ENCODE data around the gene RAB20. TPM values are rescaled to one million over a fixed set of nuclear protein-coding genes. Genes with fewer than 3 reads are reported as not detected.

RAB20 gene
- total and polyA plus RNA-seq, 9 of the 15 experiments (the other 6 are each of a cell fraction or from before 2014, with no cell fraction given): 0.62 to 9.2 (median 5.4) TPM

DNA sequence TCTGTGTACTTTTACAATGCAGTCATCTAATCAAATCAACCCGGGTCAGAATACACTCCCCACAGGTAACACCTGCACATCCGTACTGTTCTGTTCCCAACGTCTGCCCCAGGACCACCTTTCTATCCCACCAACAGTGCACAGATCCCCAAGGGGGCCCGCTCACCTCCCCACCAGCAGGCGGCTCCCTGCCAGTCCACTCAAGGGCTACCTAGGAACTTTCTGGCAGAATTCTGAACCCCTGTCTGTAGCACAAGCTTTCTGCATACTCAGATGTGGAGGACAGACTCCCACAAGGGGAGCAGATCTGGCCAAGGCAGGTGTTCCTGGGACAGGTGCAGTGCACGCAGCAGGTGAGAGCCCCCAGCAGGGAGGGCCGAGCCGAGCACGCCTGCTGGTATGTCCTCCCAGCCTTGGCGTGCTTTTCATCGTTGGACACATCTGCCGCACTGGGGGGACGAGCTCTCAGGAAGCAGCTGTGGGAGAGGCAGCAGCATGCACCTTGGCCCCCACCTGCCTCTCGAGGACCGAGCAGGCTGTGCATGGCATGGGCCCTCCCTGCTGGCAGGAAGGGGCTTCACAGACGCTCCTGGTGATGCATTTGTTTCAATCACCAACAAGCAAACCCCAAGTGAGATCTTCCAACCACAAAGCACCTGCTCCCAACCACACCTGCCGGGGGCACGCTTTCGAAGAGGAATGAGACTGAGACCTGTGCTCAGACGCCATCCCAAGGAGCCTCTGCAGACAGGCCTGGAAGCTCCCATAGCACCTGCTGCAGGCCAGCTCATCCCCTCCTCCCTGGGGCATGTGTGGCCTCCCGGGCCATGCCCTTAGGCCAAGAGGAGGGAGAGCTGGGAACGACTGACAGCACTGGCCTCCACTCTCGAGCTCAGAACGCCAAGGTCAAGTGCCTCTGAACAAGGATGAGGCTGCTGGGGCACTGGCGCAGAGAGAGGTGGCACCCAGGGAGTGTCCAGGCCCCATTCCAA lies 35.9 kb downstream of the RAB20 start:
- WGBS (ENCODE audit: insufficient coverage, low coverage, missing lambda C conversion rate): 65% methylated on average over 18 of the region's 25 CpGs
- Histone ChIP-seq H2AFZ (ENCODE audit: low read depth, low read length) (no peak overlapping the region), H4K20me1 (replicated peaks; ENCODE audit: control insufficient read depth, insufficient read depth, low read length) (no peaks in the 10 kb centered on the region), H3K9me3 (replicated peaks; ENCODE audit: control insufficient read depth, insufficient read depth, low read depth, low read length) (no peaks in the 10 kb centered on the region), H3K79me2 (ENCODE audit: control insufficient read depth, insufficient read depth, low read length) (no peaks in the 10 kb centered on the region; the same call in 2 of the 3 replicates), H3K4me1 (replicated peaks in 1 of 2; ENCODE audit: control insufficient read depth in 2 of 2, insufficient read depth in 2 of 2, low read length in 2 of 2) (peaks cover 13 to 25% of the 10 kb centered on the region in 2 experiments; a peak in 4 of 5 replicates), H3K27me3 (ENCODE audit: control insufficient read depth in 2 of 2, insufficient read depth in 2 of 2, low read length in 2 of 2) (no peaks in the 10 kb centered on the region), H3K36me3 (ENCODE audit: control insufficient read depth, insufficient read depth, low read length) (no peaks in the 10 kb centered on the region), H3K4me2 (ENCODE audit: insufficient read depth, low read length) (no peak overlapping the region), H3K27ac (ENCODE audit: extremely low read depth, low read depth, low read length) (no peak overlapping the region), H3K9me1 (ENCODE audit: control insufficient read depth, insufficient read depth, low read length) (no peaks in the 10 kb centered on the region), H3K4me3 (no peak overlapping the region), H3K9ac (ENCODE audit: insufficient read depth in 1 of 2, low read depth in 2 of 2, low read length in 2 of 2) (peak overlapping the region in 1 of 2 experiments; percentile 1; a peak in 1 of 4 replicates)
- BruUV-seq (replicated peaks): no TSS peak
- DNase-seq (ENCODE audit: extremely low read depth in 1 of 4, low spot score in 3 of 4) (no peak), FAIRE-seq (no peak), ATAC-seq (peak; percentile 31; the same call in 2 of the 3 replicates)
- in situ Hi-C loops (cut with MboI): no loop called here
- POLR2A ChIA-PET: interaction anchor here (0.6 kb wide), 1 partner anchor 30 kb away, joined by 3 read pairs; no protein-coding TSS in a partner anchor
- CTCF ChIA-PET (ENCODE audit: low intra/inter-chr PET ratio): no interaction called here
- intact Hi-C loops (cut with micrococcal nuclease): loop anchor here (5.0 kb wide), 1 partner anchor 68 kb away; no protein-coding TSS in a partner anchor
- no peak for TF ChIP-seq ZBTB2 (IDR thresholded peaks at IDR 0.05)
- no peak for TF ChIP-seq MCM7 (IDR thresholded peaks at IDR 0.05)
- no peak for TF ChIP-seq U2AF2 (optimal IDR thresholded peaks at IDR 0.05; ENCODE audit: low read depth, low read length)
- no peak for TF ChIP-seq GATA2 (CRISPR knock-in tag; IDR thresholded peaks at IDR 0.05)
- no peak for TF ChIP-seq GABPB2 (CRISPR knock-in tag; conservative IDR thresholded peaks at IDR 0.05)
- TF ChIP-seq FOXP1 (CRISPR knock-in tag; IDR thresholded peaks at IDR 0.05): no peak
